ENCODE results near the gene CENPA.
"Not testable (repeated sequence)": the region's sequence is repeated elsewhere in the genome, so short reads cannot be mapped to it uniquely, and the experiment has no call there.

The CENPA gene

GRCh38 chr2:26759845-26760244 is 26.0 kb upstream of the CENPA start:
- TF ChIP-seq CTCF (conservative IDR thresholded peaks at IDR 0.05; ENCODE audit: control insufficient read depth, insufficient read depth, low read depth, low read length) = no peak
- no peak overlapping the region for H3K4me3 ChIP-seq (ENCODE audit: control insufficient read depth, low read depth, low read length)
- no peak for DNase-seq (ENCODE audit: low read depth)

GRCh38 chr2:26760991-26761390 is 24.9 kb upstream of the CENPA start:
- not testable (repeated sequence) for DNase-seq (ENCODE audit: low read depth); H3K4me3 ChIP-seq (ENCODE audit: control insufficient read depth, low read depth, low read length)

GRCh38 chr2:26763019-26763418 is 22.8 kb upstream of the CENPA start:
- H3K4me3 ChIP-seq (ENCODE audit: control insufficient read depth, low read depth, low read length) = no peak overlapping the region
- DNase-seq (ENCODE audit: low read depth) = no peak
- TF ChIP-seq CTCF (conservative IDR thresholded peaks at IDR 0.05; ENCODE audit: control insufficient read depth, insufficient read depth, low read depth, low read length) = no peak

GRCh38 chr2:26764078-26764887 is 21.6 kb upstream of the CENPA start, which contains the start of gene SLC35F6:
SLC35F6 (plus strand) TSS chr2:26764284; CDS start chr2:26764350, 66 bp downstream.
- no peak for TF ChIP-seq CTCF (conservative IDR thresholded peaks at IDR 0.05; ENCODE audit: control insufficient read depth, insufficient read depth, low read depth, low read length)
- H3K4me3 ChIP-seq (ENCODE audit: control insufficient read depth, low read depth, low read length) = peak within 1 kb of the TSS; percentile 92
- DNase-seq (ENCODE audit: low read depth) = peak; percentile 63

- DNase-seq (ENCODE audit: low read depth) = no peak
- no peak for TF ChIP-seq CTCF (conservative IDR thresholded peaks at IDR 0.05; ENCODE audit: control insufficient read depth, insufficient read depth, low read depth, low read length)
- H3K4me3 ChIP-seq (ENCODE audit: control insufficient read depth, low read depth, low read length) = peak overlapping the region; percentile 92
Measured at GRCh38 chr2:26764906-26765305, 20.9 kb upstream of the CENPA start.

- H3K4me3 ChIP-seq (ENCODE audit: control insufficient read depth, low read depth, low read length) = peak overlapping the region; percentile 92
- no peak for DNase-seq (ENCODE audit: low read depth)
- no peak for TF ChIP-seq CTCF (conservative IDR thresholded peaks at IDR 0.05; ENCODE audit: control insufficient read depth, insufficient read depth, low read depth, low read length)
Measured at GRCh38 chr2:26765475-26766200, 20.2 kb upstream of the CENPA start.

- no peak for TF ChIP-seq CTCF (conservative IDR thresholded peaks at IDR 0.05; ENCODE audit: control insufficient read depth, insufficient read depth, low read depth, low read length)
- H3K4me3 ChIP-seq (ENCODE audit: control insufficient read depth, low read depth, low read length) = no peak overlapping the region
- DNase-seq (ENCODE audit: low read depth) = no peak
Measured at GRCh38 chr2:26767129-26767528, 18.7 kb upstream of the CENPA start.

Measured in fibroblast of mammary gland (primary cell).